HFF-Myc (cell line): ENCODE measurements around the gene DOCK9.

Experiments
- DNase-seq: peaks from one replicate; pipeline ENCODE4 v3.0.0-alpha.2; 2011; ENCODE audit warnings: low read depth; ENCODE audit errors: extremely low read depth
- H3K4me3 ChIP-seq: replicated peaks from 2 replicates; pipeline ENCODE4 v1.5.1; 2011; ENCODE audit warnings: low read depth, mild to moderate bottlenecking, control low read depth, low read length
- CTCF ChIP-seq: IDR thresholded peaks from 2 replicates; pipeline ENCODE4 v1.5.1; 2012; ENCODE audit warnings: mild to moderate bottlenecking, low read depth, low read length, control low read depth; ENCODE audit errors: missing control alignments

Gene DOCK9

GRCh38 chr13:98839856-98840769, 137.8 kb downstream of the DOCK9 start:
- TF ChIP-seq CTCF, result peak; percentile 93
- no peak overlapping the region for H3K4me3 ChIP-seq
- DNase-seq, result no peak

- no peak overlapping the region for H3K4me3 ChIP-seq
- DNase-seq, result no peak
- no peak for TF ChIP-seq CTCF
Observed at GRCh38 chr13:98838776-98839175, 139.1 kb downstream of the DOCK9 start.

- H3K4me3 ChIP-seq, result no peak overlapping the region
- no peak for DNase-seq
- no peak for TF ChIP-seq CTCF
Observed at GRCh38 chr13:98837896-98838295, 140.0 kb downstream of the DOCK9 start.

- no peak overlapping the region for H3K4me3 ChIP-seq
- DNase-seq, result no peak
- TF ChIP-seq CTCF, result no peak
Observed at GRCh38 chr13:98835156-98835555, 142.7 kb downstream of the DOCK9 start.

GRCh38 chr13:98834254-98834960, 143.5 kb downstream of the DOCK9 start:
- no peak for TF ChIP-seq CTCF
- no peak for DNase-seq
- no peak overlapping the region for H3K4me3 ChIP-seq

GRCh38 chr13:98831236-98831635, 146.6 kb downstream of the DOCK9 start:
- DNase-seq, result no peak
- TF ChIP-seq CTCF, result no peak
- H3K4me3 ChIP-seq, result no peak overlapping the region
